Neural cell (in vitro differentiated cells): ENCODE measurements around the gene CGB3. TPM values are rescaled to one million over a fixed set of nuclear protein-coding genes. Genes with fewer than 3 reads are reported as not detected.
"Not testable (repeated sequence)": the region's sequence is repeated elsewhere in the genome, so short reads cannot be mapped to it uniquely, and the experiment has no call there.

ENCODE experiments used
- H2AFZ ChIP-seq: fragments of 200-600, 300-800 bp; sonication (generic), shearing (Covaris generic); 2 replicates; pipeline ENCODE4 v1.6.0; 2014; ENCODE audit warnings: low read depth, mild to moderate bottlenecking, antibody characterized with exemption, low read length, moderate library complexity
- H3F3A ChIP-seq: fragments of 200-600 bp; shearing (Covaris generic); 2 replicates; pipeline ENCODE4 v1.6.1; 2016; ENCODE audit warnings: mild to moderate bottlenecking, moderate library complexity, mixed read lengths, antibody characterized with exemption, low read length; ENCODE audit not compliant: insufficient read depth, poor library complexity, severe bottlenecking
- H3K27ac ChIP-seq: fragments of 200-600, 300-800 bp; sonication (generic), shearing (Covaris generic); 2 replicates; pipeline ENCODE4 v1.5.1; 2014; ENCODE audit warnings: mild to moderate bottlenecking, low read length, moderate library complexity
- H3K27me3 ChIP-seq: fragments of 300-800, 200-600 bp; sonication (generic), shearing (Covaris generic); 2 replicates; pipeline ENCODE4 v1.6.0; 2014; ENCODE audit warnings: mild to moderate bottlenecking, low read depth, low read length, moderate library complexity; ENCODE audit not compliant: insufficient read depth
- H3K36me3 ChIP-seq: fragments of 300-800, 200-600 bp; sonication (generic), shearing (Covaris generic); 2 replicates; pipeline ENCODE4 v1.5.1; 2014; ENCODE audit warnings: mild to moderate bottlenecking, antibody characterized with exemption, low read length, moderate library complexity; ENCODE audit not compliant: insufficient read depth
- H3K4me2 ChIP-seq: fragments of 300-800, 200-600 bp; sonication (generic), shearing (Covaris generic); 2 replicates; pipeline ENCODE4 v1.6.0; 2014; ENCODE audit warnings: mild to moderate bottlenecking, low read length
- H3K4me3 ChIP-seq: fragments of 300-800, 200-600 bp; sonication (generic), shearing (Covaris generic); 2 replicates; pipeline ENCODE4 v1.5.1; 2014; ENCODE audit warnings: mild to moderate bottlenecking, low read length, moderate library complexity
- H3K79me2 ChIP-seq: fragments of 200-600 bp; shearing (Covaris generic); replicated peaks from 2 replicates; pipeline ENCODE4 v1.6.0; 2014; ENCODE audit warnings: mild to moderate bottlenecking, low read length, moderate library complexity; ENCODE audit not compliant: insufficient read depth
- H3K9ac ChIP-seq: fragments of 300-800, 200-600 bp; sonication (generic), shearing (Covaris generic); 2 replicates; pipeline ENCODE4 v1.6.1; 2016; ENCODE audit warnings: mild to moderate bottlenecking, low read length, mixed read lengths
- H3K9me2 ChIP-seq: fragments of 200-600 bp; shearing (Covaris generic); 2 replicates; pipeline ENCODE4 v1.6.1; 2016; ENCODE audit warnings: mild to moderate bottlenecking, low read length, mixed read lengths; ENCODE audit not compliant: insufficient read depth
- H3K9me3 ChIP-seq: fragments of 200-600, 300-800 bp; sonication (generic), shearing (Covaris generic); 2 replicates; pipeline ENCODE4 v1.6.1; 2016; ENCODE audit warnings: mild to moderate bottlenecking, mixed run types, low read length, moderate library complexity, mixed read lengths
- H4K20me1 ChIP-seq: fragments of 200-600 bp; shearing (Covaris generic); 2 replicates; pipeline ENCODE4 v1.6.1; 2016; ENCODE audit warnings: mild to moderate bottlenecking, mixed run types; ENCODE audit not compliant: insufficient read depth
- RAD21 ChIP-seq: fragments of 450-650 bp; conservative IDR thresholded peaks from 2 replicates; pipeline ENCODE4 v1.6.1; 2014; ENCODE audit warnings: antibody characterized with exemption, mild to moderate bottlenecking, moderate library complexity
- polyA plus RNA-seq: library from polyadenylated mRNA; depleted of rRNA; stranded (reverse); fragments of >200 nt; gene quantifications from 2 replicates; pipeline ENCODE4 v1.2.3, GENCODE V29; 2014

CGB3 gene
- polyA plus RNA-seq, 1 donor from 2014 or later: not detected

GRCh38 chr19:49042666-49043065 lies 18.5 kb upstream of the CGB3 start:
- not testable (repeated sequence) for H3K4me2 ChIP-seq, H3K4me3 ChIP-seq, H2AFZ ChIP-seq, H3K27me3 ChIP-seq, H3K36me3 ChIP-seq, H3K27ac ChIP-seq, H3K9me2 ChIP-seq, H3K79me2 ChIP-seq, H3K9me3 ChIP-seq, H4K20me1 ChIP-seq, H3F3A ChIP-seq, H3K9ac ChIP-seq

- Histone ChIP-seq H3F3A (no peaks in the 10 kb centered on the region), H3K4me2 (no peak overlapping the region), H3K36me3 (no peaks in the 10 kb centered on the region), H2AFZ (no peak overlapping the region), H3K9me3 (no peaks in the 10 kb centered on the region), H3K4me3 (no peak overlapping the region), H3K9ac (no peak overlapping the region), H3K27me3 (no peaks in the 10 kb centered on the region), H3K27ac (no peak overlapping the region), H3K79me2 (no peaks in the 10 kb centered on the region), H4K20me1 (no peaks in the 10 kb centered on the region), H3K9me2 (no peaks in the 10 kb centered on the region)
- no peak for TF ChIP-seq RAD21
Measured at GRCh38 chr19:49042177-49042576, 18.0 kb upstream of the CGB3 start.

DNA sequence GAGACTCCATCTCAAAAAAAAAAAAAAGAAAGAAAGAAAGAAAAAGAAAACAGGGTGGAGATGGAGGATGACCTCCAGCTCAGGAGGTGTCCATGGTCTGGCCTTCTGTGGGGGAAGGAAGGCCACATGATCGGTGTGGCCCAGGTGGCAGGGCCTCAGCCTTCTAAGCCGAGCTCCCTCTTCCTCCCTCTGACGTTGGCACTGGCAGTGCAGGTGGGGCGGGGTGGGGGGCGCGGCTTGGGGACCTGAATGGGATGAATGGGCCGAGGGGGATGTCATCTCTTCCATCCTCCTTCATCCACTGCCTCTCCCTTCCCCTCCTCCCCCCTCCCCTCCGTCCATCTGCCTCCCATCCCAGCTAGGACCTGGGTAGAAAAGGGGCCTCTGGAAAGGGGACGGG lies 15.6 kb upstream of the CGB3 start:
- not testable (repeated sequence) for H3K9ac ChIP-seq, H3K4me2 ChIP-seq, H3F3A ChIP-seq, H4K20me1 ChIP-seq, H3K27me3 ChIP-seq, H3K9me3 ChIP-seq, H3K9me2 ChIP-seq, H2AFZ ChIP-seq, H3K79me2 ChIP-seq, H3K27ac ChIP-seq, H3K4me3 ChIP-seq, H3K36me3 ChIP-seq

- not testable (repeated sequence) for H3K36me3 ChIP-seq, H4K20me1 ChIP-seq, H3K4me2 ChIP-seq, H3K4me3 ChIP-seq, H3F3A ChIP-seq, H3K27me3 ChIP-seq, H3K9me3 ChIP-seq, H2AFZ ChIP-seq, H3K9me2 ChIP-seq, H3K79me2 ChIP-seq, H3K9ac ChIP-seq, H3K27ac ChIP-seq
Measured at GRCh38 chr19:49038557-49039276, 14.6 kb upstream of the CGB3 start.

- not testable (repeated sequence) for H3K27me3 ChIP-seq, H3K9me3 ChIP-seq, H3K4me3 ChIP-seq, H2AFZ ChIP-seq, H4K20me1 ChIP-seq, H3K4me2 ChIP-seq, H3K36me3 ChIP-seq, H3K79me2 ChIP-seq, H3F3A ChIP-seq, H3K27ac ChIP-seq, H3K9me2 ChIP-seq, H3K9ac ChIP-seq
Measured at GRCh38 chr19:49038111-49038510, 14.0 kb upstream of the CGB3 start.

GRCh38 chr19:49036815-49037214 lies 12.7 kb upstream of the CGB3 start, which contains the start of gene CGB1:
TSS of gene CGB1 (minus strand) at chr19:49036895. CDS start at chr19:49036711, 184 bp downstream.
- H3K4me2 ChIP-seq, H3K79me2 ChIP-seq, H3F3A ChIP-seq, H3K27me3 ChIP-seq, H4K20me1 ChIP-seq, H3K9ac ChIP-seq, H2AFZ ChIP-seq, H3K27ac ChIP-seq, H3K4me3 ChIP-seq, H3K36me3 ChIP-seq, H3K9me2 ChIP-seq, H3K9me3 ChIP-seq: not testable (repeated sequence)

GRCh38 chr19:49031642-49032301 lies 7.6 kb upstream of the CGB3 start, which contains the start of gene CGB2:
TSS of gene CGB2 (plus strand) at chr19:49031890. CDS start at chr19:49032096, 206 bp downstream.
- H3K4me3 ChIP-seq, H2AFZ ChIP-seq: not testable (repeated sequence)

GRCh38 chr19:49030323-49030722 lies 6.2 kb upstream of the CGB3 start:
- not testable (repeated sequence) for H2AFZ ChIP-seq, H3K9me2 ChIP-seq, H3K4me3 ChIP-seq, H3K4me2 ChIP-seq, H3F3A ChIP-seq, H4K20me1 ChIP-seq, H3K27me3 ChIP-seq, H3K27ac ChIP-seq, H3K9me3 ChIP-seq, H3K9ac ChIP-seq, H3K79me2 ChIP-seq, H3K36me3 ChIP-seq

More at GRCh38 chr19:49031642-49032301, 7.6 kb upstream of the CGB3 start, which contains the start of gene CGB2:
- not testable (repeated sequence) for H3K79me2 ChIP-seq, H3F3A ChIP-seq, H3K9me3 ChIP-seq, H4K20me1 ChIP-seq, H3K36me3 ChIP-seq, H3K9ac ChIP-seq, H3K27ac ChIP-seq, H3K4me2 ChIP-seq, H3K9me2 ChIP-seq, H3K27me3 ChIP-seq
